ENCODE measurements around the gene DEFB108B.
"Not testable (repeated sequence)": the region's sequence is repeated elsewhere in the genome, so short reads cannot be mapped to it uniquely, and the experiment has no call there.

- TF ChIP-seq CTCF (IDR thresholded peaks at IDR 0.05); POLR2A (IDR thresholded peaks at IDR 0.05; ENCODE audit: low read length); HOXB5 (CRISPR knock-in tag; IDR thresholded peaks at IDR 0.05); EP300 (IDR thresholded peaks at IDR 0.05); CEBPB (IDR thresholded peaks at IDR 0.05); RAD21 (conservative IDR thresholded peaks at IDR 0.05 in 1 of 2, IDR thresholded peaks at IDR 0.05 in 1 of 2); USF2 (IDR thresholded peaks at IDR 0.05); MAFK (IDR thresholded peaks at IDR 0.05; ENCODE audit: partially characterized antibody); RCOR1 (IDR thresholded peaks at IDR 0.05; ENCODE audit: low read depth, low read length); JUN (IDR thresholded peaks at IDR 0.05); CBX2 (IDR thresholded peaks at IDR 0.05; ENCODE audit: borderline replicate concordance, low read depth); SMC3 (IDR thresholded peaks at IDR 0.05): not testable (repeated sequence)
- TF ChIP-seq, protein P1, sequence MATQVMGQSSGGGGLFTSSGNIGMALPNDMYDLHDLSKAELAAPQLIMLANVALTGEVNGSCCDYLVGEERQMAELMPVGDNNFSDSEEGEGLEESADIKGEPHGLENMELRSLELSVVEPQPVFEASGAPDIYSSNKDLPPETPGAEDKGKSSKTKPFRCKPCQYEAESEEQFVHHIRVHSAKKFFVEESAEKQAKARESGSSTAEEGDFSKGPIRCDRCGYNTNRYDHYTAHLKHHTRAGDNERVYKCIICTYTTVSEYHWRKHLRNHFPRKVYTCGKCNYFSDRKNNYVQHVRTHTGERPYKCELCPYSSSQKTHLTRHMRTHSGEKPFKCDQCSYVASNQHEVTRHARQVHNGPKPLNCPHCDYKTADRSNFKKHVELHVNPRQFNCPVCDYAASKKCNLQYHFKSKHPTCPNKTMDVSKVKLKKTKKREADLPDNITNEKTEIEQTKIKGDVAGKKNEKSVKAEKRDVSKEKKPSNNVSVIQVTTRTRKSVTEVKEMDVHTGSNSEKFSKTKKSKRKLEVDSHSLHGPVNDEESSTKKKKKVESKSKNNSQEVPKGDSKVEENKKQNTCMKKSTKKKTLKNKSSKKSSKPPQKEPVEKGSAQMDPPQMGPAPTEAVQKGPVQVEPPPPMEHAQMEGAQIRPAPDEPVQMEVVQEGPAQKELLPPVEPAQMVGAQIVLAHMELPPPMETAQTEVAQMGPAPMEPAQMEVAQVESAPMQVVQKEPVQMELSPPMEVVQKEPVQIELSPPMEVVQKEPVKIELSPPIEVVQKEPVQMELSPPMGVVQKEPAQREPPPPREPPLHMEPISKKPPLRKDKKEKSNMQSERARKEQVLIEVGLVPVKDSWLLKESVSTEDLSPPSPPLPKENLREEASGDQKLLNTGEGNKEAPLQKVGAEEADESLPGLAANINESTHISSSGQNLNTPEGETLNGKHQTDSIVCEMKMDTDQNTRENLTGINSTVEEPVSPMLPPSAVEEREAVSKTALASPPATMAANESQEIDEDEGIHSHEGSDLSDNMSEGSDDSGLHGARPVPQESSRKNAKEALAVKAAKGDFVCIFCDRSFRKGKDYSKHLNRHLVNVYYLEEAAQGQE (IDR thresholded peaks at IDR 0.05): not testable (repeated sequence)
These were observed 30.1 kb upstream of the DEFB108B start for GRCh38 chr11:71802874-71803273.

Measured in A549 (cell line).